ENCODE results near the gene HCFC1. TPM values are rescaled to one million over a fixed set of nuclear protein-coding genes. Genes with fewer than 3 reads are reported as not detected.

Gene HCFC1
- total and polyA plus RNA-seq, 9 of the 15 experiments (the other 6 are each of a cell fraction or from before 2014, with no cell fraction given), result 2.8 to 133 (median 17.1) TPM

- TF ChIP-seq, protein P1, sequence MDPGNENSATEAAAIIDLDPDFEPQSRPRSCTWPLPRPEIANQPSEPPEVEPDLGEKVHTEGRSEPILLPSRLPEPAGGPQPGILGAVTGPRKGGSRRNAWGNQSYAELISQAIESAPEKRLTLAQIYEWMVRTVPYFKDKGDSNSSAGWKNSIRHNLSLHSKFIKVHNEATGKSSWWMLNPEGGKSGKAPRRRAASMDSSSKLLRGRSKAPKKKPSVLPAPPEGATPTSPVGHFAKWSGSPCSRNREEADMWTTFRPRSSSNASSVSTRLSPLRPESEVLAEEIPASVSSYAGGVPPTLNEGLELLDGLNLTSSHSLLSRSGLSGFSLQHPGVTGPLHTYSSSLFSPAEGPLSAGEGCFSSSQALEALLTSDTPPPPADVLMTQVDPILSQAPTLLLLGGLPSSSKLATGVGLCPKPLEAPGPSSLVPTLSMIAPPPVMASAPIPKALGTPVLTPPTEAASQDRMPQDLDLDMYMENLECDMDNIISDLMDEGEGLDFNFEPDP (CRISPR knock-in tag; IDR thresholded peaks at IDR 0.05), result no peak
- no peak for TF ChIP-seq ZNF143 (CRISPR knock-in tag; IDR thresholded peaks at IDR 0.05)
- TF ChIP-seq WHSC1 (IDR thresholded peaks at IDR 0.05; ENCODE audit: low read length), result no peak
- no peak for TF ChIP-seq ZFP1 (CRISPR knock-in tag; IDR thresholded peaks at IDR 0.05)
- TF ChIP-seq, protein P2, sequence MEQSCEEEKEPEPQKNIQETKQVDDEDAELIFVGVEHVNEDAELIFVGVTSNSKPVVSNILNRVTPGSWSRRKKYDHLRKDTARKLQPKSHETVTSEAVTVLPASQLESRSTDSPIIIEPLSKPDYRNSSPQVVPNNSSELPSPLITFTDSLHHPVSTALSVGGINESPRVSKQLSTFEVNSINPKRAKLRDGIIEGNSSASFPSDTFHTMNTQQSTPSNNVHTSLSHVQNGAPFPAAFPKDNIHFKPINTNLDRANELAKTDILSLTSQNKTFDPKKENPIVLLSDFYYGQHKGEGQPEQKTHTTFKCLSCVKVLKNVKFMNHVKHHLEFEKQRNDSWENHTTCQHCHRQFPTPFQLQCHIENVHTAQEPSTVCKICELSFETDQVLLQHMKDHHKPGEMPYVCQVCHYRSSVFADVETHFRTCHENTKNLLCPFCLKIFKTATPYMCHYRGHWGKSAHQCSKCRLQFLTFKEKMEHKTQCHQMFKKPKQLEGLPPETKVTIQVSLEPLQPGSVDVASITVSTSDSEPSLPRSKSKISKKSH (CRISPR knock-in tag; IDR thresholded peaks at IDR 0.05), result no peak
- TF ChIP-seq, protein P3, sequence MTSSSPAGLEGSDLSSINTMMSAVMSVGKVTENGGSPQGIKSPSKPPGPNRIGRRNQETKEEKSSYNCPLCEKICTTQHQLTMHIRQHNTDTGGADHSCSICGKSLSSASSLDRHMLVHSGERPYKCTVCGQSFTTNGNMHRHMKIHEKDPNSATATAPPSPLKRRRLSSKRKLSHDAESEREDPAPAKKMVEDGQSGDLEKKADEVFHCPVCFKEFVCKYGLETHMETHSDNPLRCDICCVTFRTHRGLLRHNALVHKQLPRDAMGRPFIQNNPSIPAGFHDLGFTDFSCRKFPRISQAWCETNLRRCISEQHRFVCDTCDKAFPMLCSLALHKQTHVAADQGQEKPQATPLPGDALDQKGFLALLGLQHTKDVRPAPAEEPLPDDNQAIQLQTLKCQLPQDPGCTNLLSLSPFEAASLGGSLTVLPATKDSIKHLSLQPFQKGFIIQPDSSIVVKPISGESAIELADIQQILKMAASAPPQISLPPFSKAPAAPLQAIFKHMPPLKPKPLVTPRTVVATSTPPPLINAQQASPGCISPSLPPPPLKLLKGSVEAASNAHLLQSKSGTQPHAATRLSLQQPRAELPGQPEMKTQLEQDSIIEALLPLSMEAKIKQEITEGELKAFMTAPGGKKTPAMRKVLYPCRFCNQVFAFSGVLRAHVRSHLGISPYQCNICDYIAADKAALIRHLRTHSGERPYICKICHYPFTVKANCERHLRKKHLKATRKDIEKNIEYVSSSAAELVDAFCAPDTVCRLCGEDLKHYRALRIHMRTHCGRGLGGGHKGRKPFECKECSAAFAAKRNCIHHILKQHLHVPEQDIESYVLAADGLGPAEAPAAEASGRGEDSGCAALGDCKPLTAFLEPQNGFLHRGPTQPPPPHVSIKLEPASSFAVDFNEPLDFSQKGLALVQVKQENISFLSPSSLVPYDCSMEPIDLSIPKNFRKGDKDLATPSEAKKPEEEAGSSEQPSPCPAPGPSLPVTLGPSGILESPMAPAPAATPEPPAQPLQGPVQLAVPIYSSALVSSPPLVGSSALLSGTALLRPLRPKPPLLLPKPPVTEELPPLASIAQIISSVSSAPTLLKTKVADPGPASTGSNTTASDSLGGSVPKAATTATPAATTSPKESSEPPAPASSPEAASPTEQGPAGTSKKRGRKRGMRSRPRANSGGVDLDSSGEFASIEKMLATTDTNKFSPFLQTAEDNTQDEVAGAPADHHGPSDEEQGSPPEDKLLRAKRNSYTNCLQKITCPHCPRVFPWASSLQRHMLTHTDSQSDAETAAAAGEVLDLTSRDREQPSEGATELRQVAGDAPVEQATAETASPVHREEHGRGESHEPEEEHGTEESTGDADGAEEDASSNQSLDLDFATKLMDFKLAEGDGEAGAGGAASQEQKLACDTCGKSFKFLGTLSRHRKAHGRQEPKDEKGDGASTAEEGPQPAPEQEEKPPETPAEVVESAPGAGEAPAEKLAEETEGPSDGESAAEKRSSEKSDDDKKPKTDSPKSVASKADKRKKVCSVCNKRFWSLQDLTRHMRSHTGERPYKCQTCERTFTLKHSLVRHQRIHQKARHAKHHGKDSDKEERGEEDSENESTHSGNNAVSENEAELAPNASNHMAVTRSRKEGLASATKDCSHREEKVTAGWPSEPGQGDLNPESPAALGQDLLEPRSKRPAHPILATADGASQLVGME (CRISPR knock-in tag; IDR thresholded peaks at IDR 0.05), result no peak
- TF ChIP-seq, protein P4, sequence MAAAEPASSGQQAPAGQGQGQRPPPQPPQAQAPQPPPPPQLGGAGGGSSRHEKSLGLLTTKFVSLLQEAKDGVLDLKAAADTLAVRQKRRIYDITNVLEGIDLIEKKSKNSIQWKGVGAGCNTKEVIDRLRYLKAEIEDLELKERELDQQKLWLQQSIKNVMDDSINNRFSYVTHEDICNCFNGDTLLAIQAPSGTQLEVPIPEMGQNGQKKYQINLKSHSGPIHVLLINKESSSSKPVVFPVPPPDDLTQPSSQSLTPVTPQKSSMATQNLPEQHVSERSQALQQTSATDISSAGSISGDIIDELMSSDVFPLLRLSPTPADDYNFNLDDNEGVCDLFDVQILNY (CRISPR knock-in tag; IDR thresholded peaks at IDR 0.05), result no peak
- TF ChIP-seq POLR2B (IDR thresholded peaks at IDR 0.05; ENCODE audit: low read depth, partially characterized antibody), result no peak
- no peak for TF ChIP-seq ZNF121 (CRISPR knock-in tag; conservative IDR thresholded peaks at IDR 0.05)
- no peak for TF ChIP-seq HNRNPLL (IDR thresholded peaks at IDR 0.05; ENCODE audit: low read depth, low read length, poor library complexity, severe bottlenecking)
- TF ChIP-seq, protein P5, sequence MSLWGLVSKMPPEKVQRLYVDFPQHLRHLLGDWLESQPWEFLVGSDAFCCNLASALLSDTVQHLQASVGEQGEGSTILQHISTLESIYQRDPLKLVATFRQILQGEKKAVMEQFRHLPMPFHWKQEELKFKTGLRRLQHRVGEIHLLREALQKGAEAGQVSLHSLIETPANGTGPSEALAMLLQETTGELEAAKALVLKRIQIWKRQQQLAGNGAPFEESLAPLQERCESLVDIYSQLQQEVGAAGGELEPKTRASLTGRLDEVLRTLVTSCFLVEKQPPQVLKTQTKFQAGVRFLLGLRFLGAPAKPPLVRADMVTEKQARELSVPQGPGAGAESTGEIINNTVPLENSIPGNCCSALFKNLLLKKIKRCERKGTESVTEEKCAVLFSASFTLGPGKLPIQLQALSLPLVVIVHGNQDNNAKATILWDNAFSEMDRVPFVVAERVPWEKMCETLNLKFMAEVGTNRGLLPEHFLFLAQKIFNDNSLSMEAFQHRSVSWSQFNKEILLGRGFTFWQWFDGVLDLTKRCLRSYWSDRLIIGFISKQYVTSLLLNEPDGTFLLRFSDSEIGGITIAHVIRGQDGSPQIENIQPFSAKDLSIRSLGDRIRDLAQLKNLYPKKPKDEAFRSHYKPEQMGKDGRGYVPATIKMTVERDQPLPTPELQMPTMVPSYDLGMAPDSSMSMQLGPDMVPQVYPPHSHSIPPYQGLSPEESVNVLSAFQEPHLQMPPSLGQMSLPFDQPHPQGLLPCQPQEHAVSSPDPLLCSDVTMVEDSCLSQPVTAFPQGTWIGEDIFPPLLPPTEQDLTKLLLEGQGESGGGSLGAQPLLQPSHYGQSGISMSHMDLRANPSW (CRISPR knock-in tag; IDR thresholded peaks at IDR 0.05), result no peak
- no peak for TF ChIP-seq TFAM (CRISPR knock-in tag; conservative IDR thresholded peaks at IDR 0.05)
- no peak for TF ChIP-seq NR0B1 (IDR thresholded peaks at IDR 0.05; ENCODE audit: partially characterized antibody)
- TF ChIP-seq BACH1 (tag; IDR thresholded peaks at IDR 0.05), result no peak; the same call in 1 of the 2 replicates
- TF ChIP-seq RFX1 (IDR thresholded peaks at IDR 0.05), result no peak
Measured at GRCh38 chrX:153897899-153898298, 73.7 kb downstream of the HCFC1 start (continued).
